ENCODE data around the gene TMEM108.

The TMEM108 gene

GRCh38 chr3:133124511-133124910, 86.3 kb downstream of the TMEM108 start:
- TF ChIP-seq TCF4 (CRISPR knock-in tag; IDR thresholded peaks at IDR 0.05; ENCODE audit: borderline replicate concordance) (peak; percentile 54; the same call in 1 of the 2 replicates), ISL1 (CRISPR knock-in tag; IDR thresholded peaks at IDR 0.05) (no peak)
- peak; percentile 90 for ATAC-seq

- no peak for TF ChIP-seq CREB5 (CRISPR knock-in tag; IDR thresholded peaks at IDR 0.05; ENCODE audit: low read depth)
Observed at GRCh38 chr3:133125171-133125570, 87.0 kb downstream of the TMEM108 start.

GRCh38 chr3:133125802-133126201, 87.6 kb downstream of the TMEM108 start:
- no peak for ATAC-seq
- TF ChIP-seq CSDC2 (CRISPR knock-in tag; IDR thresholded peaks at IDR 0.05) (no peak), ZNF8 (CRISPR knock-in tag; IDR thresholded peaks at IDR 0.05) (no peak), TOX (CRISPR knock-in tag; IDR thresholded peaks at IDR 0.05; ENCODE audit: borderline replicate concordance) (no peak), ZFP3 (CRISPR knock-in tag; IDR thresholded peaks at IDR 0.05) (no peak), ZFP30 (CRISPR knock-in tag; IDR thresholded peaks at IDR 0.05) (no peak), CREB5 (CRISPR knock-in tag; IDR thresholded peaks at IDR 0.05; ENCODE audit: low read depth) (no peak), BACH2 (CRISPR knock-in tag; IDR thresholded peaks at IDR 0.05; ENCODE audit: borderline replicate concordance) (no peak), ISL1 (CRISPR knock-in tag; IDR thresholded peaks at IDR 0.05) (no peak), SNAI2 (CRISPR knock-in tag; IDR thresholded peaks at IDR 0.05) (no peak), RARB (CRISPR knock-in tag; IDR thresholded peaks at IDR 0.05) (no peak), OSR1 (CRISPR knock-in tag; IDR thresholded peaks at IDR 0.05) (no peak), CSRNP3 (CRISPR knock-in tag; IDR thresholded peaks at IDR 0.05) (no peak), TSHZ2 (CRISPR knock-in tag; IDR thresholded peaks at IDR 0.05) (no peak), ZNF70 (CRISPR knock-in tag; IDR thresholded peaks at IDR 0.05) (no peak), PATZ1 (CRISPR knock-in tag; IDR thresholded peaks at IDR 0.05; ENCODE audit: borderline replicate concordance) (no peak)

More at GRCh38 chr3:133125171-133125570, 87.0 kb downstream of the TMEM108 start:
- peak; percentile 32; the same call in 1 of the 3 replicates for ATAC-seq

- TF ChIP-seq BACH2 (CRISPR knock-in tag; IDR thresholded peaks at IDR 0.05; ENCODE audit: borderline replicate concordance) = no peak
- no peak for TF ChIP-seq SNAI2 (CRISPR knock-in tag; IDR thresholded peaks at IDR 0.05)
- TF ChIP-seq TSHZ2 (CRISPR knock-in tag; IDR thresholded peaks at IDR 0.05) = no peak
- TF ChIP-seq ZNF70 (CRISPR knock-in tag; IDR thresholded peaks at IDR 0.05) = no peak
- no peak for TF ChIP-seq ZNF8 (CRISPR knock-in tag; IDR thresholded peaks at IDR 0.05)
- TF ChIP-seq CREB5 (CRISPR knock-in tag; IDR thresholded peaks at IDR 0.05; ENCODE audit: low read depth) = no peak
- no peak for TF ChIP-seq RARB (CRISPR knock-in tag; IDR thresholded peaks at IDR 0.05)
- no peak for TF ChIP-seq ZFP30 (CRISPR knock-in tag; IDR thresholded peaks at IDR 0.05)
- ATAC-seq = no peak
Observed at GRCh38 chr3:133127381-133127780, 89.2 kb downstream of the TMEM108 start.
